Heart right ventricle (tissue), 16 donors: ENCODE measurements around the gene AP2A2. TPM values are rescaled to one million over a fixed set of nuclear protein-coding genes. Genes with fewer than 3 reads are reported as not detected.

ENCODE experiments used
- ATAC-seq, 8 donors: fragments of 200-7000 bp; cut with Tn5 transposase; one replicate each; pipeline ENCODE4 v1.9.1; 2020; ENCODE audit warnings: mild to moderate bottlenecking in 8 of 8, moderate library complexity in 8 of 8, moderate number of reproducible peaks in 1 of 8
- DNase-seq, 2 donors: peaks; one replicate each; pipeline ENCODE4 v3.0.0-alpha.2; 2020
- H3K27ac ChIP-seq, 10 donors: fragments of 200-600 bp; sonication (generic) in 2 of 10; one replicate each; pipeline versions ENCODE4 v1.5.0 to v1.8.0; 2020 to 2022; ENCODE audit warnings: mild to moderate bottlenecking in 3 of 10
- H3K27me3 ChIP-seq, 7 donors: fragments of 200-600 bp; one replicate each; pipeline ENCODE4 v1.8.0; 2021 to 2022; ENCODE audit warnings: mild to moderate bottlenecking in 2 of 7
- H3K36me3 ChIP-seq, 9 donors: fragments of 200-600 bp; sonication (generic) in 1 of 9; one replicate each; pipeline versions ENCODE4 v1.5.0 to v1.8.0; 2020 to 2022; ENCODE audit warnings: mild to moderate bottlenecking in 2 of 9
- H3K4me1 ChIP-seq, 9 donors: fragments of 200-600 bp; sonication (generic) in 1 of 9; one replicate each; pipeline versions ENCODE4 v1.5.0 to v1.8.0; 2020 to 2022; ENCODE audit warnings: mild to moderate bottlenecking in 4 of 9
- H3K4me3 ChIP-seq, 10 donors: fragments of 200-600 bp; sonication (generic) in 2 of 10; one replicate each; pipeline versions ENCODE4 v1.5.0 to v1.8.0; 2020 to 2022; ENCODE audit warnings: mild to moderate bottlenecking in 7 of 10, moderate library complexity in 2 of 10
- H3K9me3 ChIP-seq, 11 donors: fragments of 200-600 bp in 10 of 11; sonication (generic) in 2 of 11; one replicate each; pipeline versions ENCODE4 v1.5.0 to v1.8.0; 2013 to 2022; ENCODE audit warnings: mild to moderate bottlenecking in 2 of 11, control low read depth in 1 of 11, moderate library complexity in 1 of 11
- CTCF ChIP-seq, 9 donors: fragments of 200-600 bp; sonication (generic) in 2 of 9; IDR thresholded peaks; one replicate each; pipeline versions ENCODE4 v1.5.0 to v1.8.0; 2021 to 2022; ENCODE audit warnings: antibody characterized with exemption in 9 of 9, mild to moderate bottlenecking in 5 of 9, moderate library complexity in 1 of 9
- WGBS, 2 donors: extraction: QIAGEN DNeasy Blood & Tissue Kit; methylation state at CpG; one replicate each; pipeline ENCODE4 v1.1.7; 2013; ENCODE audit warnings: inconsistent platforms in 1 of 2; 5-methylcytosine and 5-hydroxymethylcytosine counted together
- intact Hi-C, 10 donors: fragments of 100-400 bp; cut with DNase I; formaldehyde crosslinking; loops; one replicate each; pipeline versions ENCODE4 v1.11.1 to v1.14.2; 2022
- polyA plus RNA-seq, 2 donors: library from polyadenylated mRNA; stranded (reverse); fragments of 200-250 nt; gene quantifications; one replicate each; pipeline ENCODE4 v1.2.3, GENCODE V29; 2013
- total RNA-seq, 10 donors: library from RNA; stranded (reverse); fragmentation: NEBNext Ultra II Directional in 3 of 10; extraction: Animal tissue kit (Norgen Biotek cat#: 25700) in 3 of 10; gene quantifications; one replicate each; pipeline versions ENCODE4 v1.2.1 to v1.2.4, GENCODE V29; 2021 to 2023
- donor health status: Arrhythmogenic right ventricular cardiomyopathy.
- donor health status: ischemic (EF 13 %, LVEDD 7.1; RV severe dilation, severe dysfunction).
- donor health status: healthy with polysubstance abuse.
- donor health status: DM: no; HTN: yes; CAD: no.
- donor health status: DM: no; HTN: no; CAD: no.
- donor health status: ischemic (EF 25% LVEDD 6.9; RV normal size, moderate dysfunction).
- donor health status: ischemic (EF 25% LVEDD 5.7; RV mildly dilated, moderate dysfunction).
- donor health status: healthy.
- donor health status: DM: yes; HTN: yes; CAD: no.
- donor health status: Ischemic cardiomyopathy.
- donor health status: ischemic (EF 35%, LVEDD 5.7; RV mildly dilated, moderate dysfunction).
- donor health status: nonischemic (EF 11% LVEDD 7.7; RV severe dilation, severe dysfunction).
- donor health status: DM: yes; HTN: yes; CAD: no.
- donor health status: PGD.
- donor health status: ischemic (EF 29% LVEDD 5.4; RV normal size, mild dysfunction).
- donor health status: nonischemic (EF 23%, LVEDD 6.1; RV moderate dilation, normal function).

Gene AP2A2
- total and polyA plus RNA-seq, 12 donors = 24.3 to 58.4 (median 37.4) TPM

GRCh38 chr11:976431-977160 is 50.9 kb downstream of the AP2A2 start:
- ATAC-seq (peak in 6 of 8 donors; percentile 11 to 54 (median 28)), DNase-seq (no peak)
- WGBS, 2 donors = 79 to 80% methylated on average over 26 of the region's 26 CpGs
- peaks cover 0 to 90% (median 35%) of the 10 kb centered on the region in 9 donors for H3K36me3 ChIP-seq
- intact Hi-C loops = loop anchor here in 1 of 10 donors (5.0 kb wide), 1 partner anchor 49 kb away; the partner anchor contains the start of gene AP2A2
- peaks cover 0 to 28% (median 0%) of the 10 kb centered on the region in 9 donors for H3K4me1 ChIP-seq
- H3K9me3 ChIP-seq = no peaks in the 10 kb centered on the region
- no peak overlapping the region for H3K27ac ChIP-seq
- TF ChIP-seq CTCF (IDR thresholded peaks at IDR 0.05) = no peak
- no peak overlapping the region for H3K4me3 ChIP-seq
- H3K27me3 ChIP-seq = no peaks in the 10 kb centered on the region

GRCh38 chr11:977830-978720 is 52.4 kb downstream of the AP2A2 start:
- WGBS, 2 donors = 81 to 89% methylated on average over 28 of the region's 28 CpGs
- Histone ChIP-seq H3K4me3 (no peak overlapping the region), H3K36me3 (peaks cover 0 to 90% (median 27%) of the 10 kb centered on the region in 9 donors), H3K4me1 (peaks cover 0 to 28% (median 0%) of the 10 kb centered on the region in 9 donors), H3K27me3 (no peaks in the 10 kb centered on the region), H3K27ac (peak overlapping the region in 3 of 10 donors; percentile 7 to 49 (median 41)), H3K9me3 (no peaks in the 10 kb centered on the region)
- ATAC-seq = peak in 7 of 8 donors; percentile 6 to 69 (median 42)
- no peak for TF ChIP-seq CTCF (IDR thresholded peaks at IDR 0.05)
- intact Hi-C loops = loop anchor here in 1 of 10 donors (5.0 kb wide), 1 partner anchor 51 kb away; the partner anchor contains the start of gene AP2A2
- DNase-seq = no peak

GRCh38 chr11:978781-979180 is 53.1 kb downstream of the AP2A2 start:
- intact Hi-C loops = loop anchor here in 1 of 10 donors (5.0 kb wide), 1 partner anchor 51 kb away; the partner anchor contains the start of gene AP2A2
- no peak for TF ChIP-seq CTCF (IDR thresholded peaks at IDR 0.05)
- H3K27ac ChIP-seq = peak overlapping the region in 3 of 10 donors; percentile 7 to 49 (median 41)
- WGBS, 2 donors = 69 to 71% methylated on average over 16 of the region's 16 CpGs
- H3K4me1 ChIP-seq = peaks cover 0 to 28% (median 0%) of the 10 kb centered on the region in 9 donors
- DNase-seq (no peak), ATAC-seq (peak in 4 of 8 donors; percentile 10 to 19 (median 14))
- no peaks in the 10 kb centered on the region for H3K9me3 ChIP-seq
- peaks cover 0 to 90% (median 20%) of the 10 kb centered on the region in 9 donors for H3K36me3 ChIP-seq
- no peaks in the 10 kb centered on the region for H3K27me3 ChIP-seq
- no peak overlapping the region for H3K4me3 ChIP-seq
